GM23338 (cell line): ENCODE results near the gene ENOSF1. TPM values are rescaled to one million over a fixed set of nuclear protein-coding genes. Genes with fewer than 3 reads are reported as not detected.
A peak's percentile ranks its signal among the peaks of the same experiment; 100 is the strongest.

Experiments
- ATAC-seq: fragments of 200-7000 bp; cut with Tn5 transposase; 3 replicates; pipeline ENCODE4 v1.9.1; 2020
- DNase-seq: peaks from one replicate; pipeline ENCODE4 v3.0.0-alpha.2; 2015; ENCODE audit warnings: low spot score
- H2AFZ ChIP-seq: fragments of 200-600 bp; sonication (generic); 2 replicates; pipeline ENCODE4 v1.8.0; 2016; ENCODE audit warnings: antibody characterized with exemption, mild to moderate bottlenecking, moderate library complexity
- H3F3A ChIP-seq: fragments of 200-600 bp; sonication (generic); replicated peaks from 2 replicates; pipeline ENCODE4 v1.8.0; 2017; ENCODE audit warnings: antibody characterized with exemption, mixed run types, low read depth
- H3K27ac ChIP-seq: fragments of 200-600 bp; sonication (generic); 2 replicates; pipeline ENCODE4 v1.6.1; 2016; ENCODE audit warnings: low read depth
- H3K27me3 ChIP-seq: fragments of 200-600 bp; sonication (generic); 2 replicates; pipeline ENCODE4 v1.8.0; 2016; ENCODE audit warnings: mild to moderate bottlenecking, mixed run types, moderate library complexity; ENCODE audit not compliant: insufficient read depth
- H3K36me3 ChIP-seq: fragments of 200-600 bp; sonication (generic); 2 replicates; pipeline ENCODE4 v1.8.0; 2016; ENCODE audit warnings: mild to moderate bottlenecking; ENCODE audit not compliant: insufficient read depth
- H3K4me1 ChIP-seq: fragments of 200-600 bp; sonication (generic); 2 replicates; pipeline ENCODE4 v1.8.0; 2016; ENCODE audit warnings: mild to moderate bottlenecking, moderate library complexity; ENCODE audit not compliant: insufficient read depth
- H3K4me2 ChIP-seq: fragments of 200-600 bp; sonication (generic); 2 replicates; pipeline ENCODE4 v1.7.1; 2017; ENCODE audit warnings: mixed run types
- H3K4me3 ChIP-seq: fragments of 200-600 bp; sonication (generic); 2 replicates; pipeline ENCODE4 v1.6.1; 2016; ENCODE audit warnings: mixed run types
- H3K79me2 ChIP-seq: fragments of 200-600 bp; sonication (generic); replicated peaks from 2 replicates; pipeline ENCODE4 v1.8.0; 2017; ENCODE audit warnings: mild to moderate bottlenecking; ENCODE audit not compliant: insufficient read depth
- H3K9me2 ChIP-seq: fragments of 200-600 bp; sonication (generic); 2 replicates; pipeline ENCODE4 v1.8.0; 2017; ENCODE audit not compliant: insufficient read depth
- H4K20me1 ChIP-seq: fragments of 200-600 bp; sonication (generic); replicated peaks from 2 replicates; pipeline ENCODE4 v1.8.0; 2017; ENCODE audit warnings: mild to moderate bottlenecking; ENCODE audit not compliant: insufficient read depth
- H3K27ac Mint-ChIP-seq: 2 replicates; pipeline ENCODE4 v1.8.0; 2020; ENCODE audit warnings: inconsistent platforms, mild to moderate bottlenecking, moderate library complexity, mixed read lengths
- H3K27me3 Mint-ChIP-seq: 3 replicates; pipeline ENCODE4 v1.8.0; 2022; ENCODE audit warnings: low read depth, mild to moderate bottlenecking, moderate library complexity, mixed read lengths, inconsistent platforms; ENCODE audit not compliant: insufficient read depth, poor library complexity
- H3K36me3 Mint-ChIP-seq: 3 replicates; pipeline ENCODE4 v1.8.0; 2021; ENCODE audit warnings: low read depth, mild to moderate bottlenecking, inconsistent platforms, moderate library complexity, mixed read lengths
- H3K4me1 Mint-ChIP-seq: 3 replicates; pipeline ENCODE4 v1.8.0; 2020; ENCODE audit warnings: mild to moderate bottlenecking, inconsistent platforms, mixed read lengths
- H3K4me3 Mint-ChIP-seq: 3 replicates; pipeline ENCODE4 v1.8.0; 2021; ENCODE audit warnings: moderate library complexity, mild to moderate bottlenecking, inconsistent platforms, mixed read lengths
- H3K9me3 Mint-ChIP-seq: 3 replicates; pipeline ENCODE4 v1.8.0; 2020; ENCODE audit warnings: moderate library complexity, mild to moderate bottlenecking, inconsistent platforms, mixed read lengths
- EZH2 ChIP-seq: fragments of 200-600 bp; sonication (generic); IDR thresholded peaks from one replicate; pipeline ENCODE4 v1.8.0; 2017; ENCODE audit warnings: antibody characterized with exemption, mild to moderate bottlenecking, low read depth; ENCODE audit not compliant: unreplicated experiment
- EZH2phosphoT487 ChIP-seq: fragments of 200-600 bp; sonication (generic); IDR thresholded peaks from one replicate; pipeline ENCODE4 v1.8.1; 2018; ENCODE audit warnings: antibody characterized with exemption; ENCODE audit not compliant: unreplicated experiment
- JUNB ChIP-seq: IDR thresholded peaks from one replicate; pipeline ENCODE4 v1.6.1; 2016; ENCODE audit warnings: antibody characterized with exemption; ENCODE audit not compliant: unreplicated experiment
- POLR2AphosphoS5 ChIP-seq: IDR thresholded peaks from 2 replicates; pipeline ENCODE4 v1.6.1; 2016; ENCODE audit warnings: antibody characterized with exemption, low read depth
- STAT1 ChIP-seq: IDR thresholded peaks from one replicate; pipeline ENCODE4 v1.6.1; 2016; ENCODE audit warnings: antibody characterized with exemption; ENCODE audit not compliant: unreplicated experiment
- ZNF114 ChIP-seq: fragments of 250-450 bp; sonication (Bioruptor Pico); IDR thresholded peaks from 2 replicates; pipeline ENCODE4 v1.5.0; 2020; ENCODE audit warnings: mild to moderate bottlenecking, moderate library complexity
- polyA plus RNA-seq: library from polyadenylated mRNA; unstranded; fragments of >200 nt; fragmentation: Nextera tagmentation; extraction: Ambion mirVana; gene quantifications from 2 replicates; pipeline ENCODE4 v1.2.1, GENCODE V29; 2016
- total RNA-seq: library from RNA; depleted of rRNA; stranded (reverse); fragments of >200 nt; shearing (Covaris generic); gene quantifications from 2 replicates; pipeline ENCODE4 v1.2.3, GENCODE V29; 2014
- TF ChIP-seq, protein P1 (sequence below): IDR thresholded peaks from one replicate; pipeline ENCODE4 v1.6.1; 2018; ENCODE audit warnings: antibody characterized with exemption; ENCODE audit not compliant: unreplicated experiment
- TF ChIP-seq, protein P2 (sequence below), 2 experiments: fragments of 200-600 bp in 1 of 2; sonication (generic) in 1 of 2; conservative IDR thresholded peaks; 2 replicates each; pipeline versions ENCODE4 v1.5.1 to v1.6.1; 2016 to 2017; ENCODE audit warnings: antibody characterized with exemption in 2 of 2, low read depth in 2 of 2, mild to moderate bottlenecking in 2 of 2, moderate library complexity in 1 of 2

Gene ENOSF1
- total and polyA plus RNA-seq, 2 experiments from 2014 or later, result 30.1 to 36.4 TPM

DNA sequence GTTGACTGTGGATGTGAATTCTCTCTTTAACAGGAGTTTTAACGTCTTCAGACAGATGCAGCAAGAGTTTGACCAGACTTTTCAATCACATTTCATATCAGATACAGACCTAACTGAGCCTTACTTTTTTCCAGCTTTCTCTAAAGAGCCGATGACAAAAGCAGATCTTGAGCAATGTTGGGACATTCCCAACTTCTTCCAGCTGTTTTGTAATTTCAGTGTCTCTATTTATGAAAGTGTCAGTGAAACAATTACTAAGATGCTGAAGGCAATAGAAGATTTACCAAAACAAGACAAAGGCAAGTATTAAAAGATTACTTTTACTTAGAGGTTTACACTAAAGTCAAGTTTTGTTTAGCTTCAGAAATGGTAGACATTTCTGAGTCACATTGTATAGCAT lies 85.2 kb downstream of the ENOSF1 start (continued):
- TF ChIP-seq EZH2phosphoT487, result no peak
- TF ChIP-seq EZH2, result no peak
- no peak for TF ChIP-seq POLR2AphosphoS5
- TF ChIP-seq JUNB, result no peak
- TF ChIP-seq ZNF114 (CRISPR knock-in tag), result no peak
- TF ChIP-seq, protein P1, sequence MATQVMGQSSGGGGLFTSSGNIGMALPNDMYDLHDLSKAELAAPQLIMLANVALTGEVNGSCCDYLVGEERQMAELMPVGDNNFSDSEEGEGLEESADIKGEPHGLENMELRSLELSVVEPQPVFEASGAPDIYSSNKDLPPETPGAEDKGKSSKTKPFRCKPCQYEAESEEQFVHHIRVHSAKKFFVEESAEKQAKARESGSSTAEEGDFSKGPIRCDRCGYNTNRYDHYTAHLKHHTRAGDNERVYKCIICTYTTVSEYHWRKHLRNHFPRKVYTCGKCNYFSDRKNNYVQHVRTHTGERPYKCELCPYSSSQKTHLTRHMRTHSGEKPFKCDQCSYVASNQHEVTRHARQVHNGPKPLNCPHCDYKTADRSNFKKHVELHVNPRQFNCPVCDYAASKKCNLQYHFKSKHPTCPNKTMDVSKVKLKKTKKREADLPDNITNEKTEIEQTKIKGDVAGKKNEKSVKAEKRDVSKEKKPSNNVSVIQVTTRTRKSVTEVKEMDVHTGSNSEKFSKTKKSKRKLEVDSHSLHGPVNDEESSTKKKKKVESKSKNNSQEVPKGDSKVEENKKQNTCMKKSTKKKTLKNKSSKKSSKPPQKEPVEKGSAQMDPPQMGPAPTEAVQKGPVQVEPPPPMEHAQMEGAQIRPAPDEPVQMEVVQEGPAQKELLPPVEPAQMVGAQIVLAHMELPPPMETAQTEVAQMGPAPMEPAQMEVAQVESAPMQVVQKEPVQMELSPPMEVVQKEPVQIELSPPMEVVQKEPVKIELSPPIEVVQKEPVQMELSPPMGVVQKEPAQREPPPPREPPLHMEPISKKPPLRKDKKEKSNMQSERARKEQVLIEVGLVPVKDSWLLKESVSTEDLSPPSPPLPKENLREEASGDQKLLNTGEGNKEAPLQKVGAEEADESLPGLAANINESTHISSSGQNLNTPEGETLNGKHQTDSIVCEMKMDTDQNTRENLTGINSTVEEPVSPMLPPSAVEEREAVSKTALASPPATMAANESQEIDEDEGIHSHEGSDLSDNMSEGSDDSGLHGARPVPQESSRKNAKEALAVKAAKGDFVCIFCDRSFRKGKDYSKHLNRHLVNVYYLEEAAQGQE, result no peak

DNA sequence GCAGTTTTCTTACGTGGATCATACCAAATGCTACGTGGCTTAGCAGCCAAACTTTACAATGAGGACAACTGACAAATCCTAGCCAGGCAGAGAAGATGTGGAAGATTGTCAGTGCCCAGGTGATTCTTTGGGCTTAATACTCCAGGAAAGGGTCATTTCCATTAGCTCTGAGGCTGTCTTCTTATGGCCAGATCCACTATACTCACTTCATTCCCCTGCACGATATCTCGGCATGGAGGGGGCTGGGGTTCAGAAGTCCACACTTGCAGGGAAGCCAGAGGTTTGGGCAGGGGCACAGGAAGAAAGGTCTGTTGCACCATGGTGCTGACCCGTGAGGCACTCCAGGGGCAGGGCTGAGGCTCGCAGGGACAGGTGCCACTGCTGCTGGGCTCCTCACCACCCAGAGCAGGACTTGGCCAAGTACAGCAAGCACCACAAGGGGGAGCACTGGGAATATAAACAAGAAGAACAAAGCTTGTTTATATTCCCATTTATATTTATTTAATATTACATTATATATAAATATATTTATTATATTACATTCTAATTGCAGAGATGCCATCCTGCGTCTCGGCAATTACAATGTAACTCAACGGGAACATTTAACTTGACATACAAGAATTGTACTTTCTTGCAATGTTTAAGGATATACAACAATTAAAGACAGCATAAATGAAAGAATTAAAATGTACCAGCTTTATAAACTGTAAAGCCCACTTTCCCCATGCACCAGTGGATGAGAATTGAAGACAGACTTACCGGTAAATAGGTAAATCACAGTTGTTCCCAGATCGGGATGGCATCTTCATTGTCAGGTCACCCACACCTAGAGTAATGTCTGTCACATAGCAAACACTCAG lies 88.4 kb downstream of the ENOSF1 start:
- no peak overlapping the region for H3K27ac ChIP-seq
- no peaks in the 10 kb centered on the region for H3K36me3 Mint-ChIP-seq
- no peak overlapping the region for H3K27ac Mint-ChIP-seq
- H3K4me1 Mint-ChIP-seq, result peaks cover 7% of the 10 kb centered on the region; the same call in 2 of the 3 replicates
- no peaks in the 10 kb centered on the region for H3K27me3 ChIP-seq
- no peaks in the 10 kb centered on the region for H3K36me3 ChIP-seq
- no peaks in the 10 kb centered on the region; the same call in 1 of the 2 replicates for H3K9me2 ChIP-seq
- peaks cover 4% of the 10 kb centered on the region; the same call in 1 of the 2 replicates for H3K4me1 ChIP-seq
- no peaks in the 10 kb centered on the region for H4K20me1 ChIP-seq
- no peaks in the 10 kb centered on the region for H3K79me2 ChIP-seq
- DNase-seq, result peak; percentile 89
- no peaks in the 10 kb centered on the region for H3K9me3 Mint-ChIP-seq
- ATAC-seq, result peak; percentile 100
- no peak for TF ChIP-seq STAT1
- TF ChIP-seq, protein P2, sequence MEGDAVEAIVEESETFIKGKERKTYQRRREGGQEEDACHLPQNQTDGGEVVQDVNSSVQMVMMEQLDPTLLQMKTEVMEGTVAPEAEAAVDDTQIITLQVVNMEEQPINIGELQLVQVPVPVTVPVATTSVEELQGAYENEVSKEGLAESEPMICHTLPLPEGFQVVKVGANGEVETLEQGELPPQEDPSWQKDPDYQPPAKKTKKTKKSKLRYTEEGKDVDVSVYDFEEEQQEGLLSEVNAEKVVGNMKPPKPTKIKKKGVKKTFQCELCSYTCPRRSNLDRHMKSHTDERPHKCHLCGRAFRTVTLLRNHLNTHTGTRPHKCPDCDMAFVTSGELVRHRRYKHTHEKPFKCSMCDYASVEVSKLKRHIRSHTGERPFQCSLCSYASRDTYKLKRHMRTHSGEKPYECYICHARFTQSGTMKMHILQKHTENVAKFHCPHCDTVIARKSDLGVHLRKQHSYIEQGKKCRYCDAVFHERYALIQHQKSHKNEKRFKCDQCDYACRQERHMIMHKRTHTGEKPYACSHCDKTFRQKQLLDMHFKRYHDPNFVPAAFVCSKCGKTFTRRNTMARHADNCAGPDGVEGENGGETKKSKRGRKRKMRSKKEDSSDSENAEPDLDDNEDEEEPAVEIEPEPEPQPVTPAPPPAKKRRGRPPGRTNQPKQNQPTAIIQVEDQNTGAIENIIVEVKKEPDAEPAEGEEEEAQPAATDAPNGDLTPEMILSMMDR (conservative IDR thresholded peaks at IDR 0.05; ENCODE audit: low read depth in 2 of 2), result peak; percentile 61 to 78
- no peaks in the 10 kb centered on the region for H3F3A ChIP-seq
- no peak overlapping the region for H2AFZ ChIP-seq
- H3K4me2 ChIP-seq, result no peak overlapping the region
- H3K27me3 Mint-ChIP-seq, result peaks cover 6% of the 10 kb centered on the region
- no peak overlapping the region for H3K4me3 Mint-ChIP-seq
- no peak overlapping the region for H3K4me3 ChIP-seq
